Thoracic aorta (tissue), 2 donors: ENCODE measurements around the gene GRAMD1A. TPM values are rescaled to one million over a fixed set of nuclear protein-coding genes. Genes with fewer than 3 reads are reported as not detected.

Source experiments
- ATAC-seq: fragments of 150-250 bp; one replicate; pipeline ENCODE4 v1.8.0; 2017; ENCODE audit warnings: low read depth; ENCODE audit not compliant: insufficient number of reproducible peaks, low FRiP score
- DNase-seq: peaks from one replicate; pipeline ENCODE4 v3.0.0-alpha.2; 2020; ENCODE audit warnings: low spot score
- H3K27ac ChIP-seq, 2 donors: fragments of 200-600 bp; sonication (generic); 1 replicate in 1 of 2; 2 replicates in 1 of 2; pipeline ENCODE4 v1.5.1; 2016; ENCODE audit warnings: mild to moderate bottlenecking in 2 of 2, moderate library complexity in 2 of 2
- H3K27me3 ChIP-seq: fragments of 200-600 bp; sonication (generic); replicated peaks from 2 replicates; pipeline ENCODE4 v1.6.0; 2016; ENCODE audit warnings: mild to moderate bottlenecking; ENCODE audit not compliant: insufficient read depth
- H3K36me3 ChIP-seq: fragments of 200-600 bp; sonication (generic); one replicate; pipeline ENCODE4 v1.5.1; 2016
- H3K4me1 ChIP-seq, 2 donors: fragments of 200-600 bp; sonication (generic); 1 replicate in 1 of 2; 2 replicates in 1 of 2; pipeline versions ENCODE4 v1.5.1 to v1.6.0; 2016; ENCODE audit warnings: low read depth in 2 of 2, mild to moderate bottlenecking in 1 of 2; ENCODE audit not compliant: control insufficient read depth in 1 of 2
- H3K4me3 ChIP-seq: fragments of 200-600 bp; sonication (generic); 2 replicates; pipeline ENCODE4 v1.5.1; 2016; ENCODE audit warnings: mild to moderate bottlenecking
- H3K9me3 ChIP-seq: fragments of 200-600 bp; sonication (generic); 2 replicates; pipeline ENCODE4 v1.5.1; 2016
- CTCF ChIP-seq: fragments of 200-600 bp; sonication (generic); IDR thresholded peaks from one replicate; pipeline ENCODE4 v1.5.1; 2019; ENCODE audit warnings: antibody characterized with exemption
- total RNA-seq, 2 donors: library from RNA; depleted of rRNA; stranded (reverse); fragments of >200 nt; gene quantifications; one replicate each; pipeline versions ENCODE4 v1.1.0 to v1.2.3, GENCODE V29; 2016

Gene GRAMD1A
- total RNA-seq = 10 to 100 TPM; 42.9 to 83.5 TPM

- TF ChIP-seq CTCF = no peak
- Histone ChIP-seq H3K4me3 (peak within 1 kb of the TSS; percentile 95), H3K4me1 (peaks cover 3 to 70% of the 10 kb centered on the region in 2 donors), H3K9me3 (no peaks in the 10 kb centered on the region), H3K27ac (peak within 1 kb of the TSS; percentile 100), H3K27me3 (no peaks in the 10 kb centered on the region), H3K36me3 (no peaks in the 10 kb centered on the region)
- ATAC-seq (peak; percentile 72), DNase-seq (peak; percentile 41)
Observed at GRCh38 chr19:34999498-35000337, at the start of gene GRAMD1A. Gene GRAMD1A (plus strand): TSS chr19:35000323. CDS start chr19:35000479, 156 bp downstream.

GRCh38 chr19:34953092-34953491, 47.0 kb upstream of the GRAMD1A start:
- peaks cover 66% of the 10 kb centered on the region for H3K9me3 ChIP-seq
- ATAC-seq (no peak), DNase-seq (no peak)
- H3K27ac ChIP-seq = no peak overlapping the region
- no peaks in the 10 kb centered on the region for H3K4me1 ChIP-seq
- no peaks in the 10 kb centered on the region for H3K27me3 ChIP-seq
- H3K4me3 ChIP-seq = no peak overlapping the region
- no peak for TF ChIP-seq CTCF
- peaks cover 21% of the 10 kb centered on the region for H3K36me3 ChIP-seq

GRCh38 chr19:34957830-34958751, 42.0 kb upstream of the GRAMD1A start:
- no peak for TF ChIP-seq CTCF
- peaks cover 8 to 19% of the 10 kb centered on the region in 2 donors for H3K4me1 ChIP-seq
- peaks cover 43% of the 10 kb centered on the region for H3K36me3 ChIP-seq
- ATAC-seq (no peak), DNase-seq (no peak)
- peaks cover 61% of the 10 kb centered on the region for H3K9me3 ChIP-seq
- H3K27ac ChIP-seq = no peak overlapping the region
- H3K4me3 ChIP-seq = no peak overlapping the region
- no peaks in the 10 kb centered on the region for H3K27me3 ChIP-seq

GRCh38 chr19:34959021-34959420, 41.1 kb upstream of the GRAMD1A start:
- Histone ChIP-seq H3K36me3 (peaks cover 43% of the 10 kb centered on the region), H3K27me3 (no peaks in the 10 kb centered on the region), H3K4me3 (no peak overlapping the region), H3K27ac (no peak overlapping the region), H3K4me1 (peaks cover 8 to 23% of the 10 kb centered on the region in 2 donors), H3K9me3 (peaks cover 53% of the 10 kb centered on the region)
- no peak for TF ChIP-seq CTCF
- no peak for DNase-seq
- no peak for ATAC-seq
